PC-3 (cell line): ENCODE data around the gene HBS1L. TPM values are rescaled to one million over a fixed set of nuclear protein-coding genes. Genes with fewer than 3 reads are reported as not detected.

Source experiments
- ATAC-seq: fragments of 200-7000 bp; cut with Tn5 transposase; 2 replicates; pipeline ENCODE4 v1.9.1; 2020; ENCODE audit warnings: mild to moderate bottlenecking, moderate library complexity
- BruUV-seq: library from RNA; stranded (reverse); fragments of 400-500 nt; replicated peaks from 2 replicates; lab custom pipeline; 2021; lab: Mats Ljungman, UMichigan
- CTCF ChIA-PET: fragments of 300-600 bp; sonication (Branson Sonifier 250); formaldehyde crosslinking; loops from one replicate; lab custom pipeline; 2022; ENCODE audit warnings: antibody characterized with exemption; lab: Charles Lee
- POLR2A ChIA-PET: fragments of 300-600 bp; sonication (Branson Sonifier 250); formaldehyde crosslinking; loops from one replicate; lab custom pipeline; 2022; ENCODE audit warnings: antibody characterized with exemption; ENCODE audit not compliant: unreplicated experiment; lab: Charles Lee
- DNase-seq: peaks from one replicate; pipeline ENCODE4 v3.0.0-alpha.2; 2015
- H2AFZ ChIP-seq: fragments of 300-600 bp; sonication (generic); 2 replicates; pipeline ENCODE4 v1.6.0; 2016; ENCODE audit warnings: antibody characterized with exemption, low read length
- H3F3A ChIP-seq: fragments of 300-600 bp; sonication (generic); one replicate; pipeline ENCODE4 v1.6.0; 2017; ENCODE audit warnings: antibody characterized with exemption, low read length, control low read depth, mild to moderate bottlenecking; ENCODE audit not compliant: unreplicated experiment
- H3K27ac ChIP-seq: fragments of 300-600 bp; sonication (generic); 2 replicates; pipeline ENCODE4 v1.5.1; 2016; ENCODE audit warnings: mild to moderate bottlenecking, low read length
- H3K27me3 ChIP-seq: fragments of 300-600 bp; sonication (generic); 2 replicates; pipeline ENCODE4 v1.6.1; 2016; ENCODE audit warnings: low read length, mixed read lengths
- H3K36me3 ChIP-seq: fragments of 300-600 bp; sonication (generic); 2 replicates; pipeline ENCODE4 v1.6.1; 2016; ENCODE audit warnings: low read depth, mixed run types, low read length, mixed read lengths
- H3K4me1 ChIP-seq: fragments of 300-600 bp; sonication (generic); 2 replicates; pipeline ENCODE4 v1.5.1; 2016; ENCODE audit warnings: low read length; ENCODE audit not compliant: insufficient read depth
- H3K4me2 ChIP-seq: fragments of 300-600 bp; sonication (generic); 2 replicates; pipeline ENCODE4 v1.6.0; 2016; ENCODE audit warnings: low read length
- H3K4me3 ChIP-seq: fragments of 300-600 bp; sonication (generic); 2 replicates; pipeline ENCODE4 v1.5.1; 2016; ENCODE audit warnings: mild to moderate bottlenecking, low read length, mixed read lengths
- H3K79me2 ChIP-seq: fragments of 300-600 bp; sonication (generic); 2 replicates; pipeline ENCODE4 v1.6.1; 2017; ENCODE audit warnings: low read length, mixed read lengths
- H3K9ac ChIP-seq: fragments of 300-600 bp; sonication (generic); 2 replicates; pipeline ENCODE4 v1.6.0; 2016; ENCODE audit warnings: mild to moderate bottlenecking, low read length
- H3K9me2 ChIP-seq: fragments of 300-600 bp; sonication (generic); replicated peaks from 2 replicates; pipeline ENCODE4 v1.6.1; 2016; ENCODE audit warnings: mixed run types, low read length, mixed read lengths
- H3K9me3 ChIP-seq: fragments of 300-600 bp; sonication (generic); 2 replicates; pipeline ENCODE4 v1.6.1; 2016; ENCODE audit warnings: low read length, mixed read lengths
- H4K20me1 ChIP-seq: fragments of 300-600 bp; sonication (generic); 2 replicates; pipeline ENCODE4 v1.6.1; 2016; ENCODE audit warnings: low read length, mixed read lengths
- CTCF ChIP-seq: fragments of 300-600 bp; sonication (generic); conservative IDR thresholded peaks from 2 replicates; pipeline ENCODE4 v1.5.1; 2017; ENCODE audit warnings: antibody characterized with exemption, low read depth, mild to moderate bottlenecking, low read length
- EZH2 ChIP-seq: fragments of 300-600 bp; sonication (generic); IDR thresholded peaks from one replicate; pipeline ENCODE4 v1.6.1; 2017; ENCODE audit warnings: antibody characterized with exemption, mild to moderate bottlenecking, low read length; ENCODE audit not compliant: unreplicated experiment
- EZH2phosphoT487 ChIP-seq: fragments of 300-600 bp; sonication (generic); IDR thresholded peaks from 2 replicates; pipeline ENCODE4 v1.6.1; 2018; ENCODE audit warnings: mild to moderate bottlenecking, antibody characterized with exemption, low read length, borderline replicate concordance
- intact Hi-C: fragments of 100-400 bp; cut with micrococcal nuclease; formaldehyde crosslinking; loops from 2 replicates; pipeline ENCODE4 v1.9.0; 2023
- total RNA-seq: library from RNA; depleted of rRNA; stranded (reverse); fragments of >200 nt; gene quantifications from 2 replicates; pipeline ENCODE4 v1.2.3, GENCODE V29; 2014

Gene HBS1L
- total RNA-seq, 1 experiment from 2014 or later, result 53.2 TPM

GRCh38 chr6:135075018-135075417 is 20.4 kb upstream of the HBS1L start:
- Histone ChIP-seq H3F3A (no peaks in the 10 kb centered on the region), H3K27ac (no peak overlapping the region), H3K4me1 (peaks cover 8% of the 10 kb centered on the region), H3K36me3 (no peaks in the 10 kb centered on the region), H4K20me1 (no peaks in the 10 kb centered on the region), H3K79me2 (no peaks in the 10 kb centered on the region), H3K9me3 (no peaks in the 10 kb centered on the region), H3K4me3 (no peak overlapping the region), H2AFZ (no peak overlapping the region), H3K27me3 (no peaks in the 10 kb centered on the region), H3K9me2 (no peaks in the 10 kb centered on the region), H3K9ac (no peak overlapping the region), H3K4me2 (no peak overlapping the region)
- DNase-seq (no peak), ATAC-seq (no peak)
- CTCF ChIA-PET, result no interaction called here
- intact Hi-C loops, result no loop called here
- no peak for TF ChIP-seq EZH2
- no peak for TF ChIP-seq EZH2phosphoT487
- TF ChIP-seq CTCF, result no peak
- POLR2A ChIA-PET, result no interaction called here
- no TSS peak for BruUV-seq

- H2AFZ ChIP-seq, result no peak overlapping the region
- H3K4me1 ChIP-seq, result peaks cover 8% of the 10 kb centered on the region
- no peak for DNase-seq
- CTCF ChIA-PET, result no interaction called here
- no peak overlapping the region for H3K4me2 ChIP-seq
- BruUV-seq, result no TSS peak
- no peaks in the 10 kb centered on the region for H4K20me1 ChIP-seq
- no peaks in the 10 kb centered on the region for H3K9me3 ChIP-seq
- no peaks in the 10 kb centered on the region for H3K27me3 ChIP-seq
- no peaks in the 10 kb centered on the region for H3K36me3 ChIP-seq
- no peaks in the 10 kb centered on the region for H3K9me2 ChIP-seq
- no peaks in the 10 kb centered on the region for H3F3A ChIP-seq
- H3K79me2 ChIP-seq, result no peaks in the 10 kb centered on the region
- TF ChIP-seq CTCF (no peak), EZH2 (no peak), EZH2phosphoT487 (no peak)
- POLR2A ChIA-PET, result no interaction called here
- H3K4me3 ChIP-seq, result no peak overlapping the region
- intact Hi-C loops, result no loop called here
- H3K27ac ChIP-seq, result no peak overlapping the region
- no peak overlapping the region for H3K9ac ChIP-seq
- no peak for ATAC-seq
Observed at GRCh38 chr6:135073756-135074393, 19.3 kb upstream of the HBS1L start.

- H3K27me3 ChIP-seq, result no peaks in the 10 kb centered on the region
- H3K36me3 ChIP-seq, result no peaks in the 10 kb centered on the region
- no peak overlapping the region for H2AFZ ChIP-seq
- CTCF ChIA-PET, result no interaction called here
- no peak overlapping the region for H3K9ac ChIP-seq
- peak; percentile 29 for DNase-seq
- TF ChIP-seq EZH2 (no peak), EZH2phosphoT487 (no peak), CTCF (no peak)
- H4K20me1 ChIP-seq, result no peaks in the 10 kb centered on the region
- H3K9me2 ChIP-seq, result no peaks in the 10 kb centered on the region
- intact Hi-C loops, result no loop called here
- H3K79me2 ChIP-seq, result no peaks in the 10 kb centered on the region
- H3K4me1 ChIP-seq, result peaks cover 8% of the 10 kb centered on the region
- H3K9me3 ChIP-seq, result no peaks in the 10 kb centered on the region
- peak; percentile 88 for ATAC-seq
- no peak overlapping the region for H3K4me2 ChIP-seq
- H3F3A ChIP-seq, result no peaks in the 10 kb centered on the region
- H3K27ac ChIP-seq, result no peak overlapping the region
- H3K4me3 ChIP-seq, result no peak overlapping the region
- no TSS peak for BruUV-seq
- POLR2A ChIA-PET, result interaction anchor here (0.6 kb wide), 1 partner anchor 1065 kb away, joined by 4 read pairs; no protein-coding TSS in a partner anchor
Observed at GRCh38 chr6:135073217-135073616, 18.6 kb upstream of the HBS1L start.
